ENCODE measurements around the gene CDK5RAP2.

The CDK5RAP2 gene

DNA sequence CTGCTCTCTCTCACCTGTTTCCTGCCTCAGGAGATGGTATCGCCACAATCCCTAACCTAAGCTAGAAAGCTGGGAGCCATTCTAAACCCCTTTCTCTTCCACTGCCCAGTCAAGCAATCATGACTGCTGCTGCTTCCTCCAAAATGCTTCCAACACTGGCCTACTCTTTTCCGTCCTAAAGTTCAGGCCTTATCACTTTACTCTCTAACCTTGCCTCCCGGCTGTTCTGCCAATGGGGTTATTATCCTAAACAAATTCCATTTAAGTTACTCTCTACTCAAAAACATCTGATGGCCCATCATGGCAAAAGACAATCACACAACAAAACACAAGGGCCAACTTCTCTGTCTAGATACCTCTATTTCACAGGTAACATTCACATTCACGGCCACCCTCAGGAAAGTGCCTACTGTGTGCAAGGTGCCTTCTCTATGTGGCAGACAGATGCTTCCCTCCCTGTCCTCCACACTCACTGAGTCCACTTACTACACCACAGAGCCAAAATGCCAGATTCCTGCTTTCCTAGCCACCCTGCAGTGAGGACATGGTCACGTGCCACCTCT, 168.0 kb downstream of the CDK5RAP2 start:
- Histone ChIP-seq H3K27ac (replicated peaks) (no peak overlapping the region), H3K4me3 (replicated peaks; ENCODE audit: insufficient read depth, low read length) (no peak overlapping the region), H3K27me3 (ENCODE audit: insufficient read depth, poor library complexity, severe bottlenecking) (no peaks in the 10 kb centered on the region)
- TF ChIP-seq, protein P1, sequence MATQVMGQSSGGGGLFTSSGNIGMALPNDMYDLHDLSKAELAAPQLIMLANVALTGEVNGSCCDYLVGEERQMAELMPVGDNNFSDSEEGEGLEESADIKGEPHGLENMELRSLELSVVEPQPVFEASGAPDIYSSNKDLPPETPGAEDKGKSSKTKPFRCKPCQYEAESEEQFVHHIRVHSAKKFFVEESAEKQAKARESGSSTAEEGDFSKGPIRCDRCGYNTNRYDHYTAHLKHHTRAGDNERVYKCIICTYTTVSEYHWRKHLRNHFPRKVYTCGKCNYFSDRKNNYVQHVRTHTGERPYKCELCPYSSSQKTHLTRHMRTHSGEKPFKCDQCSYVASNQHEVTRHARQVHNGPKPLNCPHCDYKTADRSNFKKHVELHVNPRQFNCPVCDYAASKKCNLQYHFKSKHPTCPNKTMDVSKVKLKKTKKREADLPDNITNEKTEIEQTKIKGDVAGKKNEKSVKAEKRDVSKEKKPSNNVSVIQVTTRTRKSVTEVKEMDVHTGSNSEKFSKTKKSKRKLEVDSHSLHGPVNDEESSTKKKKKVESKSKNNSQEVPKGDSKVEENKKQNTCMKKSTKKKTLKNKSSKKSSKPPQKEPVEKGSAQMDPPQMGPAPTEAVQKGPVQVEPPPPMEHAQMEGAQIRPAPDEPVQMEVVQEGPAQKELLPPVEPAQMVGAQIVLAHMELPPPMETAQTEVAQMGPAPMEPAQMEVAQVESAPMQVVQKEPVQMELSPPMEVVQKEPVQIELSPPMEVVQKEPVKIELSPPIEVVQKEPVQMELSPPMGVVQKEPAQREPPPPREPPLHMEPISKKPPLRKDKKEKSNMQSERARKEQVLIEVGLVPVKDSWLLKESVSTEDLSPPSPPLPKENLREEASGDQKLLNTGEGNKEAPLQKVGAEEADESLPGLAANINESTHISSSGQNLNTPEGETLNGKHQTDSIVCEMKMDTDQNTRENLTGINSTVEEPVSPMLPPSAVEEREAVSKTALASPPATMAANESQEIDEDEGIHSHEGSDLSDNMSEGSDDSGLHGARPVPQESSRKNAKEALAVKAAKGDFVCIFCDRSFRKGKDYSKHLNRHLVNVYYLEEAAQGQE (IDR thresholded peaks at IDR 0.05; ENCODE audit: insufficient replicate concordance, low read depth) = no peak
- TF ChIP-seq POLR2AphosphoS5 (IDR thresholded peaks at IDR 0.05; ENCODE audit: low read depth) (no peak), SPI1 (IDR thresholded peaks at IDR 0.05; ENCODE audit: borderline replicate concordance, low read depth) (no peak), GABPA (IDR thresholded peaks at IDR 0.05; ENCODE audit: low read depth) (no peak)
- TF ChIP-seq, protein P2, sequence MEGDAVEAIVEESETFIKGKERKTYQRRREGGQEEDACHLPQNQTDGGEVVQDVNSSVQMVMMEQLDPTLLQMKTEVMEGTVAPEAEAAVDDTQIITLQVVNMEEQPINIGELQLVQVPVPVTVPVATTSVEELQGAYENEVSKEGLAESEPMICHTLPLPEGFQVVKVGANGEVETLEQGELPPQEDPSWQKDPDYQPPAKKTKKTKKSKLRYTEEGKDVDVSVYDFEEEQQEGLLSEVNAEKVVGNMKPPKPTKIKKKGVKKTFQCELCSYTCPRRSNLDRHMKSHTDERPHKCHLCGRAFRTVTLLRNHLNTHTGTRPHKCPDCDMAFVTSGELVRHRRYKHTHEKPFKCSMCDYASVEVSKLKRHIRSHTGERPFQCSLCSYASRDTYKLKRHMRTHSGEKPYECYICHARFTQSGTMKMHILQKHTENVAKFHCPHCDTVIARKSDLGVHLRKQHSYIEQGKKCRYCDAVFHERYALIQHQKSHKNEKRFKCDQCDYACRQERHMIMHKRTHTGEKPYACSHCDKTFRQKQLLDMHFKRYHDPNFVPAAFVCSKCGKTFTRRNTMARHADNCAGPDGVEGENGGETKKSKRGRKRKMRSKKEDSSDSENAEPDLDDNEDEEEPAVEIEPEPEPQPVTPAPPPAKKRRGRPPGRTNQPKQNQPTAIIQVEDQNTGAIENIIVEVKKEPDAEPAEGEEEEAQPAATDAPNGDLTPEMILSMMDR (IDR thresholded peaks at IDR 0.05; ENCODE audit: insufficient read depth, low read length) = no peak
- no peak for DNase-seq (ENCODE audit: low read depth in 1 of 2, low spot score in 1 of 2)

DNA sequence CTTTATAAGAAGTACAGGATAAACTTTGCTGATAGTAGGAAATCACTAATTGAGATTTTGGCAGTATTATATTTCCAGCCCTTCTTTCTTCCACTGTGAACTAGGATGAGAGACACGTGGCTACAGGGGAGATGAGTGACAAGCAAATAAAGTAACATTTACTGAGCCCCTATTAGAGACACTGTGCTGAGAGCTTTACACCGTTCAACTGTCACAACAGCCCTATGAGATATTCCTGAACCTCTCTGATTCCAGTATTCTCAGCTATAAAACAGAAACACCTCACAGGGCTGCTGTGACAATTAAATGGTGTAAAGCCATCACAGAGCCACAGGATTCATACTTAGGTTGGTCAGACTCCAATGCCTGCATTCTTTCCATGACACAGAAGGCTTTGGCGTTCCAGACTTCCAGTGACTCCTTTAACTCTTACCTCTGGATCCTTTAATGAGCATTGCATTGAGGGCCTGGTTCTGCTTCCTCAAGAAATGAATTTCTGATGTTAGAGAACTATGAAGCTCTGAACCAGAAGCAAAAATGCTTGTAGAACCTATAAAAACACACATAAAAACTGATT, 169.0 kb downstream of the CDK5RAP2 start:
- no peak for DNase-seq (ENCODE audit: low read depth in 1 of 2, low spot score in 1 of 2)
- no peaks in the 10 kb centered on the region for H3K27me3 ChIP-seq (ENCODE audit: insufficient read depth, poor library complexity, severe bottlenecking)
- TF ChIP-seq, protein P2 (IDR thresholded peaks at IDR 0.05; ENCODE audit: insufficient read depth, low read length) = no peak
- TF ChIP-seq, protein P1 (IDR thresholded peaks at IDR 0.05; ENCODE audit: insufficient replicate concordance, low read depth) = no peak
- TF ChIP-seq POLR2AphosphoS5 (IDR thresholded peaks at IDR 0.05; ENCODE audit: low read depth) (no peak), SPI1 (IDR thresholded peaks at IDR 0.05; ENCODE audit: borderline replicate concordance, low read depth) (no peak), GABPA (IDR thresholded peaks at IDR 0.05; ENCODE audit: low read depth) (no peak)
- no peak overlapping the region for H3K27ac ChIP-seq (replicated peaks)
- no peak overlapping the region for H3K4me3 ChIP-seq (replicated peaks; ENCODE audit: insufficient read depth, low read length)

DNA sequence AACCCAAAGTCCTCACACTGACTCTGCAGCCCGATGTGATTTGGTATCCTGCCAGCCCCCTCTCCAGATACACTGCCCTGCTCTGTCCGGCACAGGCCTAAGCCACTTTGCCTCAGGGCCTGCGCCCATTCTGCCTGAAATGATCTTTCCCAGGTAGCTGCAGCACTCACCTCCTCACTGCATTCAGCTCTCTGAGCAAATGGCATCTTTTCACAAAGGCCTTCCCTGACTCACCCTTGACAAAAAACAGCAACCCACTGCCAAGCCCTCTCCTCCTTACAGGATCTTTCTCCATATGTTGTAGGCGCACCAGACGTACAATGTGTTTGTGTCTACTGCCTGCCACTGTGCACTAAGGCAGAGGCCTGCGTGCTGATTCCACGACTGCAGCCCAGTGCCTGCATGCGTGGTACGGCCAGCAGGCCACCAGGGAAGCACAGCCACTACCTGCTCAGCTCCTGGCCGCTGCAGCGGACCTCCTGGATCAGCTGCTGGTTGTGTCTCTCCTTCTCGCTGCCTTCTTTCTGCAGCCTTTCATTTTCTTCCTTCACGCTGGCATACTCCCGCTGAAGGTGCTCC, 171.2 kb downstream of the CDK5RAP2 start:
- no peak overlapping the region for H3K27ac ChIP-seq (replicated peaks)
- TF ChIP-seq, protein P1 (IDR thresholded peaks at IDR 0.05; ENCODE audit: insufficient replicate concordance, low read depth) = no peak
- TF ChIP-seq, protein P2 (IDR thresholded peaks at IDR 0.05; ENCODE audit: insufficient read depth, low read length) = no peak
- TF ChIP-seq SPI1 (IDR thresholded peaks at IDR 0.05; ENCODE audit: borderline replicate concordance, low read depth) (no peak), POLR2AphosphoS5 (IDR thresholded peaks at IDR 0.05; ENCODE audit: low read depth) (no peak), GABPA (IDR thresholded peaks at IDR 0.05; ENCODE audit: low read depth) (no peak)
- no peak for DNase-seq (ENCODE audit: low read depth in 1 of 2, low spot score in 1 of 2)
- no peak overlapping the region for H3K4me3 ChIP-seq (replicated peaks; ENCODE audit: insufficient read depth, low read length)
- no peaks in the 10 kb centered on the region for H3K27me3 ChIP-seq (ENCODE audit: insufficient read depth, poor library complexity, severe bottlenecking)
